ENCODE results near the gene PPP1R14C.
"Not testable (repeated sequence)": the region's sequence is repeated elsewhere in the genome, so short reads cannot be mapped to it uniquely, and the experiment has no call there.

PPP1R14C gene

GRCh38 chr6:150183105-150183504 lies 40.3 kb downstream of the PPP1R14C start:
- H3K36me3 Mint-ChIP-seq, result no peaks in the 10 kb centered on the region
- H3K4me3 Mint-ChIP-seq, result no peak overlapping the region

GRCh38 chr6:150183966-150184365 lies 41.1 kb downstream of the PPP1R14C start:
- Mint-ChIP-seq H3K27me3 (no peaks in the 10 kb centered on the region), H3K9me3 (no peaks in the 10 kb centered on the region), H3K27ac (no peak overlapping the region), H3K36me3 (no peaks in the 10 kb centered on the region), H3K4me1 (peaks cover 30 to 42% of the 10 kb centered on the region in 2 donors), H3K4me3 (no peak overlapping the region)
- DNase-seq (no peak), ATAC-seq (replicated peaks) (no peak)

More at GRCh38 chr6:150183105-150183504, 40.3 kb downstream of the PPP1R14C start:
- Mint-ChIP-seq H3K9me3 (no peaks in the 10 kb centered on the region), H3K4me1 (peaks cover 30 to 42% of the 10 kb centered on the region in 2 donors), H3K27ac (no peak overlapping the region), H3K27me3 (no peaks in the 10 kb centered on the region)
- ATAC-seq (replicated peaks), result peak; percentile 45 to 58
- no peak for DNase-seq

- Mint-ChIP-seq H3K4me1 (peaks cover 30 to 42% of the 10 kb centered on the region in 2 donors), H3K27me3 (no peaks in the 10 kb centered on the region), H3K27ac (peak overlapping the region; percentile 48), H3K4me3 (peak overlapping the region in 1 of 2 donors; percentile 36), H3K9me3 (no peaks in the 10 kb centered on the region), H3K36me3 (no peaks in the 10 kb centered on the region)
- ATAC-seq (replicated peaks), result peak; percentile 77
- no peak for DNase-seq
These were observed 42.2 kb downstream of the PPP1R14C start for GRCh38 chr6:150184850-150185731.

- no peak for DNase-seq
- Mint-ChIP-seq H3K27me3 (peaks cover 0 to under 1% of the 10 kb centered on the region in 2 donors), H3K36me3 (no peaks in the 10 kb centered on the region), H3K27ac (peak overlapping the region; percentile 42), H3K4me1 (peaks cover 30 to 42% of the 10 kb centered on the region in 2 donors), H3K9me3 (no peaks in the 10 kb centered on the region), H3K4me3 (no peak overlapping the region)
- ATAC-seq (replicated peaks), result peak; percentile 22 to 36
These were observed 42.9 kb downstream of the PPP1R14C start for GRCh38 chr6:150185732-150186117.

GRCh38 chr6:150186129-150186898 lies 43.5 kb downstream of the PPP1R14C start:
- ATAC-seq (replicated peaks) (no peak), DNase-seq (no peak)
- peak overlapping the region; percentile 14 for H3K27ac Mint-ChIP-seq
- H3K27me3 Mint-ChIP-seq, result peaks cover 0 to 7% of the 10 kb centered on the region in 2 donors
- no peaks in the 10 kb centered on the region for H3K9me3 Mint-ChIP-seq
- no peak overlapping the region for H3K4me3 Mint-ChIP-seq
- H3K36me3 Mint-ChIP-seq, result no peaks in the 10 kb centered on the region
- peaks cover 30 to 42% of the 10 kb centered on the region in 2 donors for H3K4me1 Mint-ChIP-seq

- not testable (repeated sequence) for H3K27me3 Mint-ChIP-seq; H3K9me3 Mint-ChIP-seq; H3K4me3 Mint-ChIP-seq; DNase-seq; ATAC-seq (replicated peaks); H3K27ac Mint-ChIP-seq; H3K36me3 Mint-ChIP-seq
- H3K4me1 Mint-ChIP-seq, result peaks cover 28 to 42% of the 10 kb centered on the region in 2 donors
These were observed 44.6 kb downstream of the PPP1R14C start for GRCh38 chr6:150187433-150187832.

GRCh38 chr6:150189122-150189521 lies 46.3 kb downstream of the PPP1R14C start:
- Mint-ChIP-seq H3K4me3 (no peak overlapping the region), H3K27me3 (peaks cover 8 to 20% of the 10 kb centered on the region in 2 donors), H3K36me3 (peaks cover 0 to 3% of the 10 kb centered on the region in 2 donors), H3K9me3 (peaks cover 0 to 1% of the 10 kb centered on the region in 2 donors), H3K4me1 (peaks cover 21 to 27% of the 10 kb centered on the region in 2 donors), H3K27ac (no peak overlapping the region)
- DNase-seq (no peak), ATAC-seq (replicated peaks) (no peak)

- no peak for DNase-seq
- Mint-ChIP-seq H3K27me3 (peaks cover 8 to 20% of the 10 kb centered on the region in 2 donors), H3K4me1 (peaks cover 8 to 11% of the 10 kb centered on the region in 2 donors), H3K36me3 (peaks cover 0 to 3% of the 10 kb centered on the region in 2 donors), H3K9me3 (peaks cover 0 to 3% of the 10 kb centered on the region in 2 donors), H3K4me3 (no peak overlapping the region), H3K27ac (no peak overlapping the region)
- no peak for ATAC-seq (replicated peaks)
These were observed 49.0 kb downstream of the PPP1R14C start for GRCh38 chr6:150191809-150192208.

- Mint-ChIP-seq H3K27ac (no peak overlapping the region), H3K27me3 (peaks cover 8 to 25% of the 10 kb centered on the region in 2 donors), H3K4me3 (no peak overlapping the region), H3K36me3 (peaks cover 0 to 3% of the 10 kb centered on the region in 2 donors), H3K4me1 (peaks cover 8 to 14% of the 10 kb centered on the region in 2 donors), H3K9me3 (peaks cover 0 to 3% of the 10 kb centered on the region in 2 donors)
- DNase-seq, result no peak
- ATAC-seq (replicated peaks), result no peak
These were observed 51.4 kb downstream of the PPP1R14C start for GRCh38 chr6:150194195-150194594.

- no peak for DNase-seq
- Mint-ChIP-seq H3K4me1 (peaks cover 8 to 14% of the 10 kb centered on the region in 2 donors), H3K27me3 (peaks cover 8 to 21% of the 10 kb centered on the region in 2 donors), H3K27ac (no peak overlapping the region), H3K36me3 (peaks cover 0 to 3% of the 10 kb centered on the region in 2 donors), H3K9me3 (peaks cover 0 to 3% of the 10 kb centered on the region in 2 donors), H3K4me3 (no peak overlapping the region)
- peak; percentile 65 to 70 for ATAC-seq (replicated peaks)
These were observed 53.2 kb downstream of the PPP1R14C start for GRCh38 chr6:150195996-150196417.

- H3K4me1 Mint-ChIP-seq, result peaks cover 8 to 14% of the 10 kb centered on the region in 2 donors
- peaks cover 4 to 18% of the 10 kb centered on the region in 2 donors for H3K27me3 Mint-ChIP-seq
- ATAC-seq (replicated peaks) (no peak), DNase-seq (no peak)
- H3K36me3 Mint-ChIP-seq, result peaks cover 0 to 3% of the 10 kb centered on the region in 2 donors
- H3K27ac Mint-ChIP-seq, result no peak overlapping the region
- H3K9me3 Mint-ChIP-seq, result peaks cover 0 to 3% of the 10 kb centered on the region in 2 donors
- H3K4me3 Mint-ChIP-seq, result no peak overlapping the region
These were observed 54.3 kb downstream of the PPP1R14C start for GRCh38 chr6:150196942-150197745.

- Mint-ChIP-seq H3K27me3 (peaks cover 4 to 9% of the 10 kb centered on the region in 2 donors), H3K4me3 (no peak overlapping the region), H3K27ac (no peak overlapping the region), H3K36me3 (no peaks in the 10 kb centered on the region), H3K9me3 (peaks cover 0 to 1% of the 10 kb centered on the region in 2 donors), H3K4me1 (peaks cover 8 to 14% of the 10 kb centered on the region in 2 donors)
- DNase-seq, result no peak
- no peak for ATAC-seq (replicated peaks)
These were observed 55.7 kb downstream of the PPP1R14C start for GRCh38 chr6:150198532-150198931.

- Mint-ChIP-seq H3K36me3 (no peaks in the 10 kb centered on the region), H3K9me3 (peaks cover 0 to 1% of the 10 kb centered on the region in 2 donors), H3K27ac (no peak overlapping the region), H3K4me3 (no peak overlapping the region), H3K27me3 (peaks cover 0 to 5% of the 10 kb centered on the region in 2 donors), H3K4me1 (peaks cover 8 to 14% of the 10 kb centered on the region in 2 donors)
- ATAC-seq (replicated peaks) (no peak), DNase-seq (no peak)
These were observed 56.4 kb downstream of the PPP1R14C start for GRCh38 chr6:150199241-150199640.
